Subcutaneous abdominal adipose tissue (tissue), 5 donors: ENCODE measurements around the gene DUSP19.

Experiments used
- H3K27ac ChIP-seq: one replicate; pipeline ENCODE4 v1.7.0; 2013; ENCODE audit warnings: low read depth, mild to moderate bottlenecking, inconsistent platforms, low read length, moderate library complexity
- H3K27me3 ChIP-seq, 5 donors: one replicate each; pipeline ENCODE4 v1.7.0; 2013; ENCODE audit warnings: low read length in 5 of 5, inconsistent platforms in 1 of 5; ENCODE audit not compliant: control insufficient read depth in 5 of 5, insufficient read depth in 4 of 5
- H3K36me3 ChIP-seq, 5 donors: one replicate each; pipeline ENCODE4 v1.7.0; 2013; ENCODE audit warnings: low read length in 5 of 5; ENCODE audit not compliant: control insufficient read depth in 5 of 5, insufficient read depth in 5 of 5
- H3K4me1 ChIP-seq, 5 donors: one replicate each; pipeline ENCODE4 v1.7.0; 2013; ENCODE audit warnings: low read length in 5 of 5, mild to moderate bottlenecking in 3 of 5, moderate library complexity in 1 of 5; ENCODE audit not compliant: control insufficient read depth in 5 of 5, insufficient read depth in 5 of 5
- H3K4me3 ChIP-seq, 5 donors: one replicate each; pipeline ENCODE4 v1.7.0; 2013; ENCODE audit warnings: low read length in 5 of 5, low read depth in 1 of 5
- H3K9ac ChIP-seq, 5 donors: one replicate each; pipeline ENCODE4 v1.7.0; 2013; ENCODE audit warnings: low read length in 5 of 5, mild to moderate bottlenecking in 4 of 5, moderate library complexity in 3 of 5
- H3K9me3 ChIP-seq, 5 donors: one replicate each; pipeline ENCODE4 v1.7.0; 2013; ENCODE audit warnings: low read length in 5 of 5; ENCODE audit not compliant: control insufficient read depth in 5 of 5
- donor health status: healthy.
- donor health status: healthy.
- donor health status: healthy.
- donor health status: healthy.
- donor health status: healthy.

DUSP19 gene

GRCh38 chr2:183124222-183124956, 45.8 kb downstream of the DUSP19 start, which contains the start of gene NUP35:
TSS of gene NUP35 (plus strand) at chr2:183124443. CDS start at chr2:183124458, 15 bp downstream.
- Histone ChIP-seq H3K4me3 (peak within 1 kb of the TSS; percentile 79 to 99 (median 92)), H3K4me1 (peaks cover 0 to 23% (median 17%) of the 10 kb centered on the region in 5 donors), H3K9me3 (no peaks in the 10 kb centered on the region), H3K27me3 (no peaks in the 10 kb centered on the region), H3K9ac (peak within 1 kb of the TSS; percentile 49 to 93 (median 88)), H3K27ac (peak within 1 kb of the TSS; percentile 82), H3K36me3 (peaks cover 0 to 6% (median under 1%) of the 10 kb centered on the region in 5 donors)

GRCh38 chr2:183124957-183125255, 46.4 kb downstream of the DUSP19 start:
- peak overlapping the region; percentile 49 to 93 (median 88) for H3K9ac ChIP-seq
- H3K4me3 ChIP-seq: peak overlapping the region; percentile 79 to 99 (median 92)
- no peaks in the 10 kb centered on the region for H3K27me3 ChIP-seq
- peaks cover 0 to 6% (median 3%) of the 10 kb centered on the region in 5 donors for H3K36me3 ChIP-seq
- peaks cover 0 to 23% (median 17%) of the 10 kb centered on the region in 5 donors for H3K4me1 ChIP-seq
- no peaks in the 10 kb centered on the region for H3K9me3 ChIP-seq
- H3K27ac ChIP-seq: peak overlapping the region; percentile 82

DNA sequence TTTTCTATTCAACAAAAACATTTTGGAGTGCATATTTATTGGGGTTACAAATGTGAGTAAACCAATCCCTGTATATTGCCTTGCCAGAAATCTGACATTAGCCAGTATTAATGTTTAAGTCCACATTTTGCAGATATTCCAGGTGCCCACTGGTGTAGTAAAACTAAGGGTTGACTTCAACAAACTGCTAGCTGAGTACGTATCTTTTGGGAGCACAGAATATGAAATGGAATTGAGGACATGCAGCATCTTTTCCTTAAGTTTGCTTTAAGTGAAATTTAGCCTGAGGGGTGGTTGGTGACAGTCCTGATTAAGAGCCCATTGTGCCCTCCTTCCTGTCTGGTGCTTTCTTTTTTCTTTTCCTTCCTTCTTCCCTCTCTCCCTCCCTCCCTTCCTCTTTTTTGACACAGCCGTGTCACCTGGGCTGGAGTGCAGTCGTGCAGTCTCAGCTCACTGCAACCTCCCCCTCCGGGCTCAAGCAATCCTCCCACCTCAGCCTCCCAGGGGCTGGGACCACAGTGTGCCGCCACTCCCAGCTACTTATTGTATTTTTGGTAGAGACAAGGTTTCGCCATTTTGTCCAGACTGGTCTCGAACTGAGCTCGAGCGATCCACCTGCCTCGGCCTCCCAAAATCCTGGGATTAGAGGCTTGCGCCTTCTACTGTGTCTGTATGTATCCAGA, 47.3 kb downstream of the DUSP19 start:
- Histone ChIP-seq H3K4me1 (peaks cover 0 to 23% (median 17%) of the 10 kb centered on the region in 5 donors), H3K9me3 (no peaks in the 10 kb centered on the region), H3K9ac (no peak overlapping the region), H3K27me3 (no peaks in the 10 kb centered on the region), H3K4me3 (peak overlapping the region in 1 of 5 donors; percentile 79), H3K27ac (no peak overlapping the region), H3K36me3 (peaks cover 0 to 9% (median 4%) of the 10 kb centered on the region in 5 donors)

GRCh38 chr2:183126635-183127034, 48.1 kb downstream of the DUSP19 start:
- Histone ChIP-seq H3K9me3 (no peaks in the 10 kb centered on the region), H3K4me3 (no peak overlapping the region), H3K36me3 (peaks cover 0 to 10% (median 6%) of the 10 kb centered on the region in 5 donors), H3K4me1 (peaks cover 0 to 23% (median 17%) of the 10 kb centered on the region in 5 donors), H3K27me3 (no peaks in the 10 kb centered on the region), H3K9ac (no peak overlapping the region), H3K27ac (no peak overlapping the region)

DNA sequence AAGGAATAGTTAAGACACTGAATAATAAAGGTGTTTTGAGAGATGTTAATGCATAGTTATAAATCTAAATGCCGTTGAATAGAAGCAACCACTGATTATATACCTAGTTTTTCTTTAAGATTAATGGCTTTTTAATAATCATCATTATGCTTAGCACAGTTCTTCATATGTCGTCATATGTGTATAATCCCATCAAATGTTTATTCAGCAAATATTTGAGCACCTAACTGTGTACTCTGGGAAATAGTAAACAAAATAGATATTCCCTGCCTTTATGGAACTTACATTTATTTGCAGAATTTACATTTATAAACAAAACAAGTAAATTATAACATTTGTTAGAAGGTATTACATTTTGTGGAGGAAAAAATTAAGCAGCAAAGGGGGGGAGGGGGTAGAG, 55.5 kb downstream of the DUSP19 start:
- H3K9me3 ChIP-seq: no peaks in the 10 kb centered on the region
- H3K36me3 ChIP-seq: peaks cover 3 to 16% (median 6%) of the 10 kb centered on the region in 5 donors
- no peak overlapping the region for H3K9ac ChIP-seq
- no peaks in the 10 kb centered on the region for H3K27me3 ChIP-seq
- no peaks in the 10 kb centered on the region for H3K4me1 ChIP-seq
- H3K4me3 ChIP-seq: no peak overlapping the region
- H3K27ac ChIP-seq: no peak overlapping the region

GRCh38 chr2:183148955-183149354, 70.4 kb downstream of the DUSP19 start:
- Histone ChIP-seq H3K4me1 (peaks cover 0 to 5% (median 0%) of the 10 kb centered on the region in 5 donors), H3K4me3 (no peak overlapping the region), H3K9ac (peak overlapping the region in 1 of 5 donors; percentile 32), H3K9me3 (peaks cover 0 to 3% (median 2%) of the 10 kb centered on the region in 5 donors), H3K27ac (no peak overlapping the region), H3K27me3 (no peaks in the 10 kb centered on the region), H3K36me3 (peaks cover 3 to 16% (median 4%) of the 10 kb centered on the region in 5 donors)

- no peak overlapping the region for H3K27ac ChIP-seq
- no peaks in the 10 kb centered on the region for H3K27me3 ChIP-seq
- H3K36me3 ChIP-seq: peaks cover 2 to 11% (median 4%) of the 10 kb centered on the region in 5 donors
- H3K4me3 ChIP-seq: no peak overlapping the region
- H3K9me3 ChIP-seq: no peaks in the 10 kb centered on the region
- H3K9ac ChIP-seq: peak overlapping the region in 1 of 5 donors; percentile 32
- peaks cover 0 to 5% (median 0%) of the 10 kb centered on the region in 5 donors for H3K4me1 ChIP-seq
These were observed 70.9 kb downstream of the DUSP19 start for GRCh38 chr2:183149489-183149888.
